Astrocyte (in vitro differentiated cells and primary cell): Measurements from ENCODE around the gene IQCM.

ENCODE experiments used
- EZH2 ChIP-seq: IDR thresholded peaks from 2 replicates; pipeline ENCODE4 v1.6.1; 2012; ENCODE audit warnings: mild to moderate bottlenecking, low read length, inconsistent platforms; ENCODE audit not compliant: insufficient read depth
- TF ChIP-seq, protein P1 (sequence below): IDR thresholded peaks from 2 replicates; pipeline ENCODE4 v1.5.1; 2011; ENCODE audit warnings: low read depth, mild to moderate bottlenecking, inconsistent platforms, low read length, moderate library complexity; ENCODE audit not compliant: insufficient read depth

DNA sequence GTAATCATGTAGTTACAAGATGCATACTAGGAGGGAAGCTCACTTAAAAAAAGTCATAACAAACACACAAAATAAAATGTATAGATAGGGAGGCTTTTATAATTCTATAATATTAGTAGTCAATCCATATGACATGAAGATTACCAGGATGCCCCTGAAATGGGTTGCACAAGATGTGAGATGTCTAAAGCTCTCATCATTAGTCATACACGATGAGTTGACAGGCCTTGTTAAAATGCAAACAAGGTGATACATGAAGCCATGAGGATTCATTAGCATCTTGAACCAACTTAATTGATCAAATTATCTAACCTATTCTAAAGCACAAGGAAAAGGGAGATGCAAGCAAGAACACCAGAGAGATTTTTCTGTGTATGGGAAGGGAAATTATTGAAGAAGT, 470.2 kb downstream of the IQCM start:
- TF ChIP-seq, protein P1, sequence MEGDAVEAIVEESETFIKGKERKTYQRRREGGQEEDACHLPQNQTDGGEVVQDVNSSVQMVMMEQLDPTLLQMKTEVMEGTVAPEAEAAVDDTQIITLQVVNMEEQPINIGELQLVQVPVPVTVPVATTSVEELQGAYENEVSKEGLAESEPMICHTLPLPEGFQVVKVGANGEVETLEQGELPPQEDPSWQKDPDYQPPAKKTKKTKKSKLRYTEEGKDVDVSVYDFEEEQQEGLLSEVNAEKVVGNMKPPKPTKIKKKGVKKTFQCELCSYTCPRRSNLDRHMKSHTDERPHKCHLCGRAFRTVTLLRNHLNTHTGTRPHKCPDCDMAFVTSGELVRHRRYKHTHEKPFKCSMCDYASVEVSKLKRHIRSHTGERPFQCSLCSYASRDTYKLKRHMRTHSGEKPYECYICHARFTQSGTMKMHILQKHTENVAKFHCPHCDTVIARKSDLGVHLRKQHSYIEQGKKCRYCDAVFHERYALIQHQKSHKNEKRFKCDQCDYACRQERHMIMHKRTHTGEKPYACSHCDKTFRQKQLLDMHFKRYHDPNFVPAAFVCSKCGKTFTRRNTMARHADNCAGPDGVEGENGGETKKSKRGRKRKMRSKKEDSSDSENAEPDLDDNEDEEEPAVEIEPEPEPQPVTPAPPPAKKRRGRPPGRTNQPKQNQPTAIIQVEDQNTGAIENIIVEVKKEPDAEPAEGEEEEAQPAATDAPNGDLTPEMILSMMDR, result no peak
- TF ChIP-seq EZH2, result no peak
